Nephron progenitor cell (in vitro differentiated cells): ENCODE results near the gene LMCD1.

Experiments
- DNase-seq: peaks from one replicate; pipeline ENCODE4 v3.0.0; 2021
- H3K27ac Mint-ChIP-seq: 2 replicates; pipeline ENCODE4 v1.8.0; 2021; ENCODE audit warnings: mild to moderate bottlenecking, moderate library complexity, mixed read lengths
- H3K27me3 Mint-ChIP-seq: 2 replicates; pipeline ENCODE4 v1.8.0; 2021; ENCODE audit warnings: mild to moderate bottlenecking, low read depth, mixed read lengths; ENCODE audit not compliant: poor library complexity
- H3K36me3 Mint-ChIP-seq: 2 replicates; pipeline ENCODE4 v1.8.0; 2021; ENCODE audit warnings: low read depth, mixed read lengths
- H3K4me1 Mint-ChIP-seq: 2 replicates; pipeline ENCODE4 v1.8.0; 2021; ENCODE audit warnings: mixed read lengths
- H3K4me3 Mint-ChIP-seq: 2 replicates; pipeline ENCODE4 v1.8.0; 2021; ENCODE audit warnings: mild to moderate bottlenecking, moderate library complexity, mixed read lengths
- H3K9me3 Mint-ChIP-seq: 2 replicates; pipeline ENCODE4 v1.8.0; 2021; ENCODE audit warnings: mild to moderate bottlenecking, moderate library complexity, mixed read lengths
- TF ChIP-seq, protein P1 (sequence below): fragments of 200-600 bp; sonication (generic); IDR thresholded peaks from 2 replicates; pipeline ENCODE4 v1.5.0; 2021; ENCODE audit warnings: antibody characterized with exemption

LMCD1 gene

DNA sequence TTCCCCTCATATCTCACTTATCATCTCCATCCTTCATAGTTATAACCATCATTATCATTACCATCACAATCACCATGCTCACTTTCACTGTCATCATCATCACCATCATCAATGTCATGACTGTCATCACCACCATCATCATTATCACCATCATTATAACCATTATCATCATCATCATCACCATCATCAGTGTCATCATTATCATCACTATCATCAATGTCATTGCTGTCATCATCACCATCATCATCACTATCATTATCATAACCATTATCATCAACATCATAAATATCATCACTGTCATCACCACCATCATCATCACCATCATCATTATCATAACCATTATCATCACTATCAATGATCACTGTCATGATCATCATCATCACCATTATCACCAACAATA, 98.8 kb downstream of the LMCD1 start:
- H3K36me3 Mint-ChIP-seq = peaks cover 11% of the 10 kb centered on the region

DNA sequence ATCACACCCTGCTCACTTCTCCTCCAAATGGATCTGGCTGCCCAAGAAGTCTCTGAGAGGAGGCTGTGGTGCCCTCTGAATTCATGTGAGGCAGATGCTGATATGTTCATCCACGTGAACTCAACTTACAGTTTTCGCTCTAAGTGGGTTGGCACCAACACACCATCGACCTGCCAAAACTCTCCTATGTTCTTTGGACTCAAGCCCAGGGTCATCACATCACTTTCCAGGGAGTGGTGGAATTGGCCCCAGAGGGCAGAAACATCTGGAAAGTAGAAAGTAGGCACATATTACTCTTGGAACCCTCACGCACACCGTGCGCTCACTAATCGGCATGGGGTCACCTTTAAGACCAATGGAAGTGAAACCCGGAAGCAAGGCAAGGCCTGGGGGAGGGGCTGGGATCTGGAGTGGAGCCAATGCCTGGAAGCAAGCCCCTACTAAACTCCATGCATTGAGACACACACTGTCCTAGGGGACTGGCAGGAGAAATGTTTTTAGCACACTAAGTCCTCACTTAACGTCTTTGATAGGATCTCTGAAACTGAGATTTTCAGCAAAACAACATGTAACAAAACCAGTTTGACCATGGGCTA, 101.6 kb downstream of the LMCD1 start:
- H3K27me3 Mint-ChIP-seq = peaks cover 14% of the 10 kb centered on the region
- TF ChIP-seq, protein P1, sequence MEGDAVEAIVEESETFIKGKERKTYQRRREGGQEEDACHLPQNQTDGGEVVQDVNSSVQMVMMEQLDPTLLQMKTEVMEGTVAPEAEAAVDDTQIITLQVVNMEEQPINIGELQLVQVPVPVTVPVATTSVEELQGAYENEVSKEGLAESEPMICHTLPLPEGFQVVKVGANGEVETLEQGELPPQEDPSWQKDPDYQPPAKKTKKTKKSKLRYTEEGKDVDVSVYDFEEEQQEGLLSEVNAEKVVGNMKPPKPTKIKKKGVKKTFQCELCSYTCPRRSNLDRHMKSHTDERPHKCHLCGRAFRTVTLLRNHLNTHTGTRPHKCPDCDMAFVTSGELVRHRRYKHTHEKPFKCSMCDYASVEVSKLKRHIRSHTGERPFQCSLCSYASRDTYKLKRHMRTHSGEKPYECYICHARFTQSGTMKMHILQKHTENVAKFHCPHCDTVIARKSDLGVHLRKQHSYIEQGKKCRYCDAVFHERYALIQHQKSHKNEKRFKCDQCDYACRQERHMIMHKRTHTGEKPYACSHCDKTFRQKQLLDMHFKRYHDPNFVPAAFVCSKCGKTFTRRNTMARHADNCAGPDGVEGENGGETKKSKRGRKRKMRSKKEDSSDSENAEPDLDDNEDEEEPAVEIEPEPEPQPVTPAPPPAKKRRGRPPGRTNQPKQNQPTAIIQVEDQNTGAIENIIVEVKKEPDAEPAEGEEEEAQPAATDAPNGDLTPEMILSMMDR = no peak
- no peak overlapping the region for H3K4me3 Mint-ChIP-seq
- H3K36me3 Mint-ChIP-seq = peaks cover 11% of the 10 kb centered on the region
- peaks cover 6% of the 10 kb centered on the region for H3K9me3 Mint-ChIP-seq
- H3K27ac Mint-ChIP-seq = no peak overlapping the region
- H3K4me1 Mint-ChIP-seq = peaks cover 9% of the 10 kb centered on the region
- DNase-seq = no peak

More for the DNA sequence above, 98.8 kb downstream of the LMCD1 start:
- no peak overlapping the region for H3K27ac Mint-ChIP-seq
- H3K9me3 Mint-ChIP-seq = peaks cover 6% of the 10 kb centered on the region
- no peak overlapping the region for H3K4me3 Mint-ChIP-seq
- TF ChIP-seq, protein P1 = no peak
- peaks cover 3% of the 10 kb centered on the region for H3K27me3 Mint-ChIP-seq
- no peak for DNase-seq
- H3K4me1 Mint-ChIP-seq = peaks cover 17% of the 10 kb centered on the region

DNA sequence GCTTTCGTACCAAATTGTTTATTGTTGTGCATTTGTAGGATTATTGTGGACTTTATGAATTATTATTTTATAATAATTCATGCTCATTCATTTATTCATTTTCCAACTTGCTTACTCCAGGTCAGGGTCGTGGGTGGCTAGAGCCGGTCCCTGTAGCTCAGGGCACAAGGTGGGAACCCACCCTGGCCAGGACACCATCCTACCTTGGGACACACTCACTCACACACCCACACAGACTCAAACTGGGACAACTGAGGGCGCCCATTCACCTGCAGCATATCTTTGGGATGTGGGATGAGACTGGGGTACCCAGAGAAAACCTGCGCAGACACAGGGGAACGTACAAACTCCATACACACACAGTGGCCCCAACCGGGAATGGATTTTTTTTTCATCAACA, 102.4 kb downstream of the LMCD1 start:
- Mint-ChIP-seq H3K36me3 (peaks cover 11% of the 10 kb centered on the region), H3K27me3 (peaks cover 14% of the 10 kb centered on the region), H3K4me1 (peaks cover 9% of the 10 kb centered on the region), H3K27ac (no peak overlapping the region), H3K4me3 (no peak overlapping the region), H3K9me3 (peaks cover 6% of the 10 kb centered on the region)
- no peak for DNase-seq
- TF ChIP-seq, protein P1 = no peak

DNA sequence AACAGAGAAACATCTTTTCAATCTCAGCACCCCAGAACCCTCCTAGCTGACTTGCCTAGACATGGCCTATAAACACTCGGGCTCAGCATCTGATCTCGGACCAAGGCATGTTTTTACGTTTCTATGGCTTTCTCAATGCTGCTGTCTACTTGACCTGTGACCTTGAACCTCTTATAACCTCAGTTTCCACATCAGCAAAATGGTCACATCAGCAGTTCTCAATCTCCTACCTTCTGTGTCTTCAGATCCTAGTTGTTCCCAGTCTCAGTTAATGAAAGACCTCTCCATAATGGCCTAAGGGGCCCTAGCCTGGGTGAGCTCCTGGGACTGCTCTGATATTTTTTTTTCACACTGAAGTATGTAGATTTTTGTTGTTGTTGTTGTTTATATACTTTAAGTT, 103.4 kb downstream of the LMCD1 start:
- no peak overlapping the region for H3K4me3 Mint-ChIP-seq
- peaks cover 14% of the 10 kb centered on the region for H3K27me3 Mint-ChIP-seq
- DNase-seq = no peak
- H3K9me3 Mint-ChIP-seq = peaks cover 6% of the 10 kb centered on the region
- H3K27ac Mint-ChIP-seq = no peak overlapping the region
- H3K36me3 Mint-ChIP-seq = peaks cover 12% of the 10 kb centered on the region
- H3K4me1 Mint-ChIP-seq = peaks cover 9% of the 10 kb centered on the region
- TF ChIP-seq, protein P1 = no peak

DNA sequence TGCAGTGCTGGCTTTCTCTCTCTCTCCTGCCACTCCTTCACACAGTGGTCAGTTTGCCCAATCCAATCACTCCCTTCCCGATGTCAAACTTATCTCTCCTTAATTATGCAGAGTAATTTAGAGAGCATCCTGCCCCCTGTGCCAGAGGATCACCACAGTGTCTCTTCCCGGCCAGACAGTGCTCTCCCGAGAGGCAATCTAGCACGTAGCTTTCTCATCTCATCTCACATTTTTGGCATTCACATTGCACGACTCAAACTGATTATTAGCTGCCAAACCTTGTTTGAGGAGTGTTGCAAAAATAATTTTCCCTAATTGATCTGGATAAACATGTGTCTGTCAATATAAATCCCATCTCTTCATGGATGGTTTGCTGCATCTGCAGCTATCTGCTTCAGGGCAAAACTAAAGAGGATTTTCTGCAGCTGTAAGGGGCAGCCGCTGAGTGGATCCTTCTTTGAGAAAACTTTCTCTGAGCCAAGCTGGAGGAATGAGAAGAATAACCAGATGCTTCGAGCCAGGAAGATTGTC, 105.1 kb downstream of the LMCD1 start:
- TF ChIP-seq, protein P1 = no peak
- peaks cover 14% of the 10 kb centered on the region for H3K27me3 Mint-ChIP-seq
- peaks cover 17% of the 10 kb centered on the region for H3K9me3 Mint-ChIP-seq
- no peak for DNase-seq
- H3K27ac Mint-ChIP-seq = peak overlapping the region; percentile 13
- H3K4me1 Mint-ChIP-seq = peaks cover 17% of the 10 kb centered on the region
- no peak overlapping the region for H3K4me3 Mint-ChIP-seq
- H3K36me3 Mint-ChIP-seq = peaks cover 19% of the 10 kb centered on the region
